CD14-positive monocyte (primary cell): ENCODE measurements around the gene IFITM2. TPM values are rescaled to one million over a fixed set of nuclear protein-coding genes. Genes with fewer than 3 reads are reported as not detected.

ENCODE experiments used
- DNase-seq, 3 donors: peaks; one replicate each; pipeline ENCODE4 v3.0.0-alpha.2; 2011 to 2022
- H2AFZ ChIP-seq: 2 replicates; pipeline ENCODE4 v1.6.0; 2012; ENCODE audit warnings: mild to moderate bottlenecking, low read depth, low read length, inconsistent platforms; ENCODE audit not compliant: insufficient read depth, poor library complexity, severe bottlenecking
- H3K27ac ChIP-seq, 2 donors: 1 replicate in 1 of 2; 2 replicates in 1 of 2; pipeline ENCODE4 v1.5.1; 2012 to 2013; ENCODE audit warnings: low read length in 2 of 2, control low read depth in 1 of 2, inconsistent platforms in 1 of 2, low read depth in 1 of 2, mild to moderate bottlenecking in 1 of 2
- H3K27me3 ChIP-seq, 2 donors: one replicate each; pipeline versions ENCODE4 v1.6.0 to v1.6.1; 2011 to 2013; ENCODE audit warnings: low read length in 2 of 2; ENCODE audit not compliant: control insufficient read depth in 2 of 2, insufficient read depth in 2 of 2
- H3K36me3 ChIP-seq, 2 donors: replicated peaks in 1 of 2; 1 replicate in 1 of 2; 2 replicates in 1 of 2; pipeline versions ENCODE4 v1.5.1 to v1.6.1; 2012 to 2013; ENCODE audit warnings: low read length in 2 of 2, control low read depth in 1 of 2, inconsistent platforms in 1 of 2, mild to moderate bottlenecking in 1 of 2; ENCODE audit not compliant: insufficient read depth in 2 of 2, control insufficient read depth in 1 of 2
- H3K4me1 ChIP-seq, 2 donors: 1 replicate in 1 of 2; 2 replicates in 1 of 2; pipeline versions ENCODE4 v1.5.1 to v1.6.1; 2012 to 2013; ENCODE audit warnings: low read length in 2 of 2, control low read depth in 1 of 2, inconsistent platforms in 1 of 2, mild to moderate bottlenecking in 1 of 2, moderate library complexity in 1 of 2; ENCODE audit not compliant: insufficient read depth in 2 of 2, control insufficient read depth in 1 of 2
- H3K4me2 ChIP-seq: replicated peaks from 2 replicates; pipeline ENCODE3; 2012; ENCODE audit warnings: low read length, moderate library complexity, mild to moderate bottlenecking; ENCODE audit not compliant: poor library complexity, severe bottlenecking; ENCODE audit errors: extremely low read depth
- H3K4me3 ChIP-seq, 3 experiments: fragments of 200-600 bp in 1 of 3; sonication (generic) in 1 of 3; replicated peaks in 1 of 3; 1 replicate in 2 of 3; 2 replicates in 1 of 3; pipeline ENCODE4 v1.5.1; 2011 to 2013; ENCODE audit warnings: low read length in 3 of 3, mild to moderate bottlenecking in 3 of 3, control low read depth in 2 of 3, low read depth in 2 of 3, inconsistent platforms in 1 of 3, moderate library complexity in 1 of 3
- H3K79me2 ChIP-seq: 2 replicates; pipeline ENCODE4 v1.6.0; 2012; ENCODE audit warnings: mild to moderate bottlenecking, control low read depth, inconsistent platforms, low read length, moderate library complexity; ENCODE audit not compliant: insufficient read depth
- H3K9ac ChIP-seq: 2 replicates; pipeline ENCODE4 v1.6.0; 2017; ENCODE audit warnings: low read length, mild to moderate bottlenecking; ENCODE audit not compliant: insufficient read depth, poor library complexity, severe bottlenecking
- H3K9me3 ChIP-seq, 2 donors: replicated peaks in 1 of 2; 1 replicate in 1 of 2; 2 replicates in 1 of 2; pipeline versions ENCODE4 v1.5.1 to v1.6.1; 2012 to 2013; ENCODE audit warnings: low read length in 2 of 2, control low read depth in 1 of 2; ENCODE audit not compliant: control insufficient read depth in 1 of 2, insufficient read depth in 1 of 2
- H4K20me1 ChIP-seq: 2 replicates; pipeline ENCODE4 v1.6.0; 2012; ENCODE audit warnings: mild to moderate bottlenecking, low read length, control low read depth, moderate library complexity; ENCODE audit not compliant: insufficient read depth
- H3K27ac Mint-ChIP-seq, 7 donors: one replicate each; pipeline ENCODE4 v1.8.0; 2020; ENCODE audit warnings: mild to moderate bottlenecking in 7 of 7, mixed read lengths in 7 of 7, moderate library complexity in 6 of 7, inconsistent platforms in 2 of 7
- H3K27me3 Mint-ChIP-seq, 3 donors: one replicate each; pipeline ENCODE4 v1.8.0; 2021 to 2022; ENCODE audit warnings: low read depth in 3 of 3, mild to moderate bottlenecking in 3 of 3, mixed read lengths in 3 of 3, moderate library complexity in 3 of 3, inconsistent platforms in 1 of 3
- H3K36me3 Mint-ChIP-seq, 2 donors: one replicate each; pipeline ENCODE4 v1.8.0; 2020; ENCODE audit warnings: mixed read lengths in 2 of 2, inconsistent platforms in 1 of 2, mild to moderate bottlenecking in 1 of 2
- H3K4me1 Mint-ChIP-seq: one replicate; pipeline ENCODE4 v1.8.0; 2020; ENCODE audit warnings: mild to moderate bottlenecking, mixed read lengths
- H3K4me3 Mint-ChIP-seq, 2 donors: one replicate each; pipeline ENCODE4 v1.8.0; 2020; ENCODE audit warnings: mild to moderate bottlenecking in 2 of 2, mixed read lengths in 2 of 2, moderate library complexity in 1 of 2
- H3K9me3 Mint-ChIP-seq, 7 donors: one replicate each; pipeline ENCODE4 v1.8.0; 2020 to 2022; ENCODE audit warnings: mixed read lengths in 7 of 7, mild to moderate bottlenecking in 6 of 7, moderate library complexity in 6 of 7, inconsistent platforms in 2 of 7
- CTCF ChIP-seq: fragments of 200-600 bp; IDR thresholded peaks from one replicate; pipeline ENCODE4 v1.8.0; 2022; ENCODE audit warnings: antibody characterized with exemption, mild to moderate bottlenecking
- WGBS: methylation state at CpG from one replicate; pipeline ENCODE4 v1.1.5; 2013; ENCODE audit warnings: missing lambda C conversion rate; ENCODE audit not compliant: insufficient coverage; 5-methylcytosine and 5-hydroxymethylcytosine counted together
- intact Hi-C, 2 donors: fragments of 100-400 bp; cut with micrococcal nuclease; formaldehyde crosslinking; loops; one replicate each; pipeline versions ENCODE4 v1.15.0 to v1.15.1; 2023
- polyA plus RNA-seq, 3 donors: library from polyadenylated mRNA; depleted of rRNA in 1 of 3; unstranded in 2 of 3; stranded (reverse) in 1 of 3; fragments of 300-500 nt in 2 of 3; fragments of >200 nt in 1 of 3; fragmentation: Illumina TruSeq in 2 of 3; gene quantifications; 1 replicate in 2 of 3; 2 replicates in 1 of 3; pipeline ENCODE4 v1.2.3, GENCODE V29; 2012 to 2021

The IFITM2 gene
- polyA plus RNA-seq, 3 donors = 625 to 1,147 (median 705) TPM

GRCh38 chr11:279040-279965 lies 28.3 kb upstream of the IFITM2 start:
- Histone ChIP-seq H3K27me3 (peaks cover 40 to 52% of the 10 kb centered on the region in 2 donors), H3K4me1 (peaks cover 34 to 48% of the 10 kb centered on the region in 2 donors), H3K79me2 (no peaks in the 10 kb centered on the region), H4K20me1 (peaks cover 5% of the 10 kb centered on the region), H2AFZ (peak overlapping the region; percentile 67), H3K36me3 (no peaks in the 10 kb centered on the region), H3K9me3 (peaks cover 0 to 15% of the 10 kb centered on the region in 2 donors), H3K4me2 (peak overlapping the region; percentile 68), H3K4me3 (peak overlapping the region in 1 of 3 experiments; percentile 61), H3K9ac (no peak overlapping the region), H3K27ac (no peak overlapping the region)
- Mint-ChIP-seq H3K36me3 (peaks cover 14 to 16% of the 10 kb centered on the region in 2 donors), H3K27ac (no peak overlapping the region), H3K4me3 (peak overlapping the region in 1 of 2 donors; percentile 88), H3K9me3 (peaks cover 0 to 27% (median 18%) of the 10 kb centered on the region in 7 donors), H3K4me1 (peaks cover 35% of the 10 kb centered on the region), H3K27me3 (peaks cover 52 to 70% (median 55%) of the 10 kb centered on the region in 3 donors)
- DNase-seq = peak in 2 of 3 donors; percentile 31 to 33
- WGBS = 12% methylated on average over 95 of the region's 97 CpGs
- intact Hi-C loops = no loop called here
- TF ChIP-seq CTCF = no peak

- H3K4me3 ChIP-seq = peak overlapping the region in 1 of 3 experiments; percentile 61
- H3K9ac ChIP-seq = no peak overlapping the region
- H3K27me3 ChIP-seq = peaks cover 40 to 52% of the 10 kb centered on the region in 2 donors
- H3K79me2 ChIP-seq = no peaks in the 10 kb centered on the region
- intact Hi-C loops = no loop called here
- DNase-seq = peak; percentile 44 to 47 (median 44)
- no peaks in the 10 kb centered on the region for H3K36me3 ChIP-seq
- peak overlapping the region in 1 of 7 donors; percentile 54 for H3K27ac Mint-ChIP-seq
- H2AFZ ChIP-seq = peak overlapping the region; percentile 67
- peaks cover 0 to 15% of the 10 kb centered on the region in 2 donors for H3K9me3 ChIP-seq
- peak overlapping the region; percentile 72 to 85 for H3K4me3 Mint-ChIP-seq
- peaks cover 0 to 27% (median 18%) of the 10 kb centered on the region in 7 donors for H3K9me3 Mint-ChIP-seq
- H3K27me3 Mint-ChIP-seq = peaks cover 52 to 75% (median 55%) of the 10 kb centered on the region in 3 donors
- no peak overlapping the region for H3K27ac ChIP-seq
- WGBS = 5% methylated on average over 85 of the region's 85 CpGs
- peak overlapping the region; percentile 68 for H3K4me2 ChIP-seq
- peaks cover 5% of the 10 kb centered on the region for H4K20me1 ChIP-seq
- H3K4me1 ChIP-seq = peaks cover 30 to 40% of the 10 kb centered on the region in 2 donors
- peaks cover 14 to 16% of the 10 kb centered on the region in 2 donors for H3K36me3 Mint-ChIP-seq
- no peak for TF ChIP-seq CTCF
- H3K4me1 Mint-ChIP-seq = peaks cover 31% of the 10 kb centered on the region
These were observed 27.5 kb upstream of the IFITM2 start for GRCh38 chr11:279966-280705.
